PC-9 (cell line): ENCODE data around the gene GMPPB.

Experiments
- CTCF ChIP-seq: fragments of 200-600 bp; sonication (generic); conservative IDR thresholded peaks from 2 replicates; pipeline ENCODE4 v1.6.1; 2017; ENCODE audit warnings: mixed run types, antibody characterized with exemption, mild to moderate bottlenecking, moderate library complexity
- EZH2 ChIP-seq: fragments of 200-600 bp; sonication (generic); IDR thresholded peaks from 2 replicates; pipeline ENCODE4 v1.8.0; 2017; ENCODE audit warnings: antibody characterized with exemption, low read depth

GRCh38 chr3:49714728-49715550 is 8.8 kb downstream of the GMPPB start:
- TF ChIP-seq CTCF (no peak), EZH2 (no peak)
